Measurements from ENCODE around the gene SYT1. TPM values are rescaled to one million over a fixed set of nuclear protein-coding genes. Genes with fewer than 3 reads are reported as not detected.

Gene SYT1
- total and polyA plus RNA-seq, 2 of the 8 experiments (the other 6 are each of a cell fraction or from before 2014, with no cell fraction given): 11.0 to 34.6 TPM

GRCh38 chr12:79206871-79207270 is 342.3 kb downstream of the SYT1 start (continued):
- TF ChIP-seq, protein P1, sequence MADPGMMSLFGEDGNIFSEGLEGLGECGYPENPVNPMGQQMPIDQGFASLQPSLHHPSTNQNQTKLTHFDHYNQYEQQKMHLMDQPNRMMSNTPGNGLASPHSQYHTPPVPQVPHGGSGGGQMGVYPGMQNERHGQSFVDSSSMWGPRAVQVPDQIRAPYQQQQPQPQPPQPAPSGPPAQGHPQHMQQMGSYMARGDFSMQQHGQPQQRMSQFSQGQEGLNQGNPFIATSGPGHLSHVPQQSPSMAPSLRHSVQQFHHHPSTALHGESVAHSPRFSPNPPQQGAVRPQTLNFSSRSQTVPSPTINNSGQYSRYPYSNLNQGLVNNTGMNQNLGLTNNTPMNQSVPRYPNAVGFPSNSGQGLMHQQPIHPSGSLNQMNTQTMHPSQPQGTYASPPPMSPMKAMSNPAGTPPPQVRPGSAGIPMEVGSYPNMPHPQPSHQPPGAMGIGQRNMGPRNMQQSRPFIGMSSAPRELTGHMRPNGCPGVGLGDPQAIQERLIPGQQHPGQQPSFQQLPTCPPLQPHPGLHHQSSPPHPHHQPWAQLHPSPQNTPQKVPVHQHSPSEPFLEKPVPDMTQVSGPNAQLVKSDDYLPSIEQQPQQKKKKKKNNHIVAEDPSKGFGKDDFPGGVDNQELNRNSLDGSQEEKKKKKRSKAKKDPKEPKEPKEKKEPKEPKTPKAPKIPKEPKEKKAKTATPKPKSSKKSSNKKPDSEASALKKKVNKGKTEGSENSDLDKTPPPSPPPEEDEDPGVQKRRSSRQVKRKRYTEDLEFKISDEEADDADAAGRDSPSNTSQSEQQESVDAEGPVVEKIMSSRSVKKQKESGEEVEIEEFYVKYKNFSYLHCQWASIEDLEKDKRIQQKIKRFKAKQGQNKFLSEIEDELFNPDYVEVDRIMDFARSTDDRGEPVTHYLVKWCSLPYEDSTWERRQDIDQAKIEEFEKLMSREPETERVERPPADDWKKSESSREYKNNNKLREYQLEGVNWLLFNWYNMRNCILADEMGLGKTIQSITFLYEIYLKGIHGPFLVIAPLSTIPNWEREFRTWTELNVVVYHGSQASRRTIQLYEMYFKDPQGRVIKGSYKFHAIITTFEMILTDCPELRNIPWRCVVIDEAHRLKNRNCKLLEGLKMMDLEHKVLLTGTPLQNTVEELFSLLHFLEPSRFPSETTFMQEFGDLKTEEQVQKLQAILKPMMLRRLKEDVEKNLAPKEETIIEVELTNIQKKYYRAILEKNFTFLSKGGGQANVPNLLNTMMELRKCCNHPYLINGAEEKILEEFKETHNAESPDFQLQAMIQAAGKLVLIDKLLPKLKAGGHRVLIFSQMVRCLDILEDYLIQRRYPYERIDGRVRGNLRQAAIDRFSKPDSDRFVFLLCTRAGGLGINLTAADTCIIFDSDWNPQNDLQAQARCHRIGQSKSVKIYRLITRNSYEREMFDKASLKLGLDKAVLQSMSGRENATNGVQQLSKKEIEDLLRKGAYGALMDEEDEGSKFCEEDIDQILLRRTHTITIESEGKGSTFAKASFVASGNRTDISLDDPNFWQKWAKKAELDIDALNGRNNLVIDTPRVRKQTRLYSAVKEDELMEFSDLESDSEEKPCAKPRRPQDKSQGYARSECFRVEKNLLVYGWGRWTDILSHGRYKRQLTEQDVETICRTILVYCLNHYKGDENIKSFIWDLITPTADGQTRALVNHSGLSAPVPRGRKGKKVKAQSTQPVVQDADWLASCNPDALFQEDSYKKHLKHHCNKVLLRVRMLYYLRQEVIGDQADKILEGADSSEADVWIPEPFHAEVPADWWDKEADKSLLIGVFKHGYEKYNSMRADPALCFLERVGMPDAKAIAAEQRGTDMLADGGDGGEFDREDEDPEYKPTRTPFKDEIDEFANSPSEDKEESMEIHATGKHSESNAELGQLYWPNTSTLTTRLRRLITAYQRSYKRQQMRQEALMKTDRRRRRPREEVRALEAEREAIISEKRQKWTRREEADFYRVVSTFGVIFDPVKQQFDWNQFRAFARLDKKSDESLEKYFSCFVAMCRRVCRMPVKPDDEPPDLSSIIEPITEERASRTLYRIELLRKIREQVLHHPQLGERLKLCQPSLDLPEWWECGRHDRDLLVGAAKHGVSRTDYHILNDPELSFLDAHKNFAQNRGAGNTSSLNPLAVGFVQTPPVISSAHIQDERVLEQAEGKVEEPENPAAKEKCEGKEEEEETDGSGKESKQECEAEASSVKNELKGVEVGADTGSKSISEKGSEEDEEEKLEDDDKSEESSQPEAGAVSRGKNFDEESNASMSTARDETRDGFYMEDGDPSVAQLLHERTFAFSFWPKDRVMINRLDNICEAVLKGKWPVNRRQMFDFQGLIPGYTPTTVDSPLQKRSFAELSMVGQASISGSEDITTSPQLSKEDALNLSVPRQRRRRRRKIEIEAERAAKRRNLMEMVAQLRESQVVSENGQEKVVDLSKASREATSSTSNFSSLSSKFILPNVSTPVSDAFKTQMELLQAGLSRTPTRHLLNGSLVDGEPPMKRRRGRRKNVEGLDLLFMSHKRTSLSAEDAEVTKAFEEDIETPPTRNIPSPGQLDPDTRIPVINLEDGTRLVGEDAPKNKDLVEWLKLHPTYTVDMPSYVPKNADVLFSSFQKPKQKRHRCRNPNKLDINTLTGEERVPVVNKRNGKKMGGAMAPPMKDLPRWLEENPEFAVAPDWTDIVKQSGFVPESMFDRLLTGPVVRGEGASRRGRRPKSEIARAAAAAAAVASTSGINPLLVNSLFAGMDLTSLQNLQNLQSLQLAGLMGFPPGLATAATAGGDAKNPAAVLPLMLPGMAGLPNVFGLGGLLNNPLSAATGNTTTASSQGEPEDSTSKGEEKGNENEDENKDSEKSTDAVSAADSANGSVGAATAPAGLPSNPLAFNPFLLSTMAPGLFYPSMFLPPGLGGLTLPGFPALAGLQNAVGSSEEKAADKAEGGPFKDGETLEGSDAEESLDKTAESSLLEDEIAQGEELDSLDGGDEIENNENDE (IDR thresholded peaks at IDR 0.05; ENCODE audit: insufficient replicate concordance, low read length): no peak
- TF ChIP-seq SAP30 (IDR thresholded peaks at IDR 0.05; ENCODE audit: insufficient read depth, insufficient replicate concordance, low read length) (no peak), CHD2 (IDR thresholded peaks at IDR 0.05; ENCODE audit: low read length) (no peak), NANOG (IDR thresholded peaks at IDR 0.05; ENCODE audit: insufficient read depth, low read depth, low read length, poor library complexity, severe bottlenecking) (no peak), SP2 (IDR thresholded peaks at IDR 0.05; ENCODE audit: low read length) (no peak), CBX8 (IDR thresholded peaks at IDR 0.05; ENCODE audit: borderline replicate concordance, low read depth, low read length) (no peak), SIN3A (conservative IDR thresholded peaks at IDR 0.05 in 1 of 2, IDR thresholded peaks at IDR 0.05 in 1 of 2; ENCODE audit: low read depth in 1 of 2, low read length in 2 of 2) (no peak), EP300 (IDR thresholded peaks at IDR 0.05; ENCODE audit: borderline replicate concordance in 1 of 2, low read depth in 2 of 2, low read length in 2 of 2) (no peak), CHD1 (IDR thresholded peaks at IDR 0.05; ENCODE audit: low read depth, low read length) (no peak)
- TF ChIP-seq, protein P2, sequence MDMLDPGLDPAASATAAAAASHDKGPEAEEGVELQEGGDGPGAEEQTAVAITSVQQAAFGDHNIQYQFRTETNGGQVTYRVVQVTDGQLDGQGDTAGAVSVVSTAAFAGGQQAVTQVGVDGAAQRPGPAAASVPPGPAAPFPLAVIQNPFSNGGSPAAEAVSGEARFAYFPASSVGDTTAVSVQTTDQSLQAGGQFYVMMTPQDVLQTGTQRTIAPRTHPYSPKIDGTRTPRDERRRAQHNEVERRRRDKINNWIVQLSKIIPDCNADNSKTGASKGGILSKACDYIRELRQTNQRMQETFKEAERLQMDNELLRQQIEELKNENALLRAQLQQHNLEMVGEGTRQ (IDR thresholded peaks at IDR 0.05; ENCODE audit: low read length): no peak

Data from H1 (cell line).